ENCODE measurements around the gene PRDM11. TPM values are rescaled to one million over a fixed set of nuclear protein-coding genes. Genes with fewer than 3 reads are reported as not detected.
"Not testable (repeated sequence)": the region's sequence is repeated elsewhere in the genome, so short reads cannot be mapped to it uniquely, and the experiment has no call there.

PRDM11 gene
- total RNA-seq, 1 donor from 2014 or later, result 7.9 TPM

DNA sequence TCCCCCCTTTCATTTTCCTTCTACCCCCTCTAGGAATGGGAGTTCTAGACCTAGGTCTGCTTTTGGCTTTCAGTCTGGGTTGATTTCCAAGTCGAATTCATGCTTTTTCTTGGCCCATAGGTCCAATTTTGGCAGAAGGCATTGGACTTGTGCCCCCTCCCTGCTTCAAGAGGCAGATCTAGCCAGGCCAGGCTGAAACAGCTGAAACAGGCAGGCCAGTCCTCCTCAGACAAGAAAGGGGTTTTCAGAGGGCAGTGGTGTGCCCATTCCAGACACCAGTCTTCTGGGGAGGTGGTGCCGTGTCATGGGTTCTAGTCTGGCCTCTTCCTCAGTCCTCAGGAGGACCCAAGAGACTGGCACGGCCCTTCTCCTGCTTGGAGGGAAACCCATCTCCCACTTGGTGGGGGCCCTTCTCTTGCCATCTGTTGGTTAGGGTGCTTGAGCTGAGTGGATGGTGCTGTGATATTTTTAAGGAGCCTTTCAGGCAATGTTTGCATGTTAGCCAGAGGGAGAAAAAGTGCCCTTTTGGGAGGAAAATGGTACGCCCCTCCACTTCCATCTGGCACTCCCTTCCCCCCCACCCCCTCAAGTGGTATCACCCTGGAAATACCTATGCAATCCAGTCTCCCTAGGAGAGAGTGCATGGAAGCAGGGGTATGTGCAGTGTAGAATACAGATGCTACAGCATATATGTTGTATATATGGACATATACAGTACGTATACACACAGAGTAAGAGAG, 86.1 kb downstream of the PRDM11 start:
- no peak for DNase-seq (ENCODE audit: low read depth in 2 of 2)

DNA sequence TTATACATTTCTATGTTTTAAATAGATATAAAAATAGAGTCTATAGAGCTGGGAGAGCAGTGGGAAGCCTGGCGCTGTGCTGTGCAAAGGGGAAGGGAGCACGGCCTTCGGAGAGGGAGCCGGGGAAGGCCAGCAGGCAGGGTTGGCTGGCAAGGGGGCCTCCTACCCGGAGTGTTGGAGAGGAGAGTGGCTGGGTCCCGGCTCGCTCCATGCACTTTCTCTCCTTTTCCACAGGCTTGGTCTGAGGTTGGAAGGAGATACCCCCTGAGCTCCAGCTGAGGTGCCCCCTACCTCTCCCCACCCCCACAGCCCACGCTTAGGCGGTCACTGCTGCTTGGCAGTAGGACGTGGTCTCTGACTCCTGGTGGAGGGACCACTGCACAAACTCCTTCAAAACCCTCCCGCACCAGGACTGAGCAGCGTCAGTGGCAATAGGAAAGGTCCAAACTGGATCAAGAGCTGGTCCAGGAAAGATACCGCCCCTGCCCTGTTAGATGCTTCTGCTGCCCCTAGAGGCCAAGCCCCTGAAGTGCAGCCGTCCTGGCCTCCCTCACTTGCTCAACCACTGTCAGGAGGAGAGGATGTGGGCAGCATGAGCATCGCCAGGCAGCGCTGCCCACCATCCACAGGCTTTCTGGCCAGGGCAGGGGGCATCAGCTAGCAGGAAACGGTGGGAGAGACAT, 86.8 kb downstream of the PRDM11 start:
- DNase-seq (ENCODE audit: low read depth in 2 of 2), result peak; percentile 57 to 68

- no peak for DNase-seq (ENCODE audit: low read depth in 2 of 2)
Measured at GRCh38 chr11:45233804-45234170, 87.3 kb downstream of the PRDM11 start.

DNA sequence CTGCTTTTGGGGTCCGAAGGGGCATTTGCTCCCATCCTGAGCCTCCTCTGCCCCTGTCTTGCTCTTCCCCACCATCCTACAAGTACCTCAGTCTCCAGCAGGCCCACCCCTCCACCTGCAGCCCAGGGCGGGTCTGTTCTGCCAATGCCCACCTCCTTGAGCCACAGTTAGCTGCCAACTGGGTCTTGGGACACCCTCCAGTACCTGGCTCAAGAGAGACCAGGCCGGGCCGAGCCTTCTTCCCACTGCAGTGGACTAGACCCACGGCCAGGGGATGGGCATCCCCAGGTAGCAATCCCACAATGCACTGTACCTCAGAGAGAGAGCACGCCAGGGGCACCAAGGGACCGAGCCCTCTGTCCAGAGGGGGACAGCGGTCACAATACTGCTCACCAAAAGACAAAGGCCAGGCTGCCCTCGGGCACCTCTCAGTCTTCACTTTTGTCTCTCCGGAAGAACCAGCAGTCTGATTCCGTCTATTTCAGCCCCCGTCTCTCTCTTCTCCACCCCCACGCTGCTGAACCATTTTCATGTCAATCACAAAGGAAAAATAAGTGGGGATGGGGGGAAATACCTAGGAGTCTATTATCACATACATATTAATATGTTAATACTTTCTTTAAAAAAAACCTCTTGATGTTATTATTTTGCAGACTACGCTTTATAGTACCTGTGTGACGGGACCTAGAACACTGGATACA, 88.0 kb downstream of the PRDM11 start:
- DNase-seq (ENCODE audit: low read depth in 2 of 2), result no peak

GRCh38 chr11:45237711-45238315, 91.4 kb downstream of the PRDM11 start:
- DNase-seq (ENCODE audit: low read depth in 2 of 2), result no peak

DNA sequence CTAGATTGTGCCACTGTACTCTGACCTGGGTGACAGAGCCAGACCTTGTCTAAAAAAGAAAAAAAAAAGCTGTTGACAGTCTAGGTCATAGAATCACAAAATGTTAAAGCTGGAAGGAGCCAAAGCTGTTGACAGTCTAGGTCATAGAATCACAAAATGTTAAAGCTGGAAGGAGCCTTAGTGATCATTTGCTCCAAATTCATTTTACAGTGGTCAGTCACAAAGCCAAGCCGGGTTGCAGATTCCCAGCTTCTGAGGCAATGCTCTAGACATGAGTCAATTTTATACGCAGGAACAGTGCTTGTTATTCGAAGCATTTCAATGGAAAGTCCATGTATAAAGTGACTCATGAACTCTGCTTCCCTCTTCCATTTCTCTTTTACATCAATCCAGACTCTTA, 92.3 kb downstream of the PRDM11 start:
- peak in 1 of 2 donors; percentile 39 for DNase-seq (ENCODE audit: low read depth in 2 of 2)

- DNase-seq (ENCODE audit: low read depth in 2 of 2), result no peak
Measured at GRCh38 chr11:45239733-45240132, 93.3 kb downstream of the PRDM11 start.

DNA sequence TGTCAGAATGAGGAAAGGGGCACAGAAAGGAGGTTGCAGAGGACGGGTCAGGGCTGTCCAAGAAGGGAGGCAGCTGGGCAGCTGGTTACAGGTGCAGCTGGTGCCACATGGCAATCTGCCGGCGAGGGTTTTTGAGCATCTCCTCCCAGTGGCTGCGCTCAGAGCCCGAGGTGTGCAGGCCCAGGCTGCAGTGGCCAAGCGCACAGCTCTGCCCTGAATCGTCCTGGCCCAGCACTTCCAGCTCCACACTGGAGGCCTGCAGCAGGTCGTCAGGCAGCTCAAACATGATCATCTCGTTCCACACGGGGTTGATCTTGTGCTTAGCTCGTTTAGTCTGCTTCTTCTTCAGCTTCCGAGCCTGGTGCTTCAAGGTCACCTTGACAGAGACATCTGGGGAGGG, 97.5 kb downstream of the PRDM11 start:
- DNase-seq (ENCODE audit: low read depth in 2 of 2), result no peak

GRCh38 chr11:45245218-45246045, 99.0 kb downstream of the PRDM11 start:
- DNase-seq (ENCODE audit: low read depth in 2 of 2), result no peak

DNA sequence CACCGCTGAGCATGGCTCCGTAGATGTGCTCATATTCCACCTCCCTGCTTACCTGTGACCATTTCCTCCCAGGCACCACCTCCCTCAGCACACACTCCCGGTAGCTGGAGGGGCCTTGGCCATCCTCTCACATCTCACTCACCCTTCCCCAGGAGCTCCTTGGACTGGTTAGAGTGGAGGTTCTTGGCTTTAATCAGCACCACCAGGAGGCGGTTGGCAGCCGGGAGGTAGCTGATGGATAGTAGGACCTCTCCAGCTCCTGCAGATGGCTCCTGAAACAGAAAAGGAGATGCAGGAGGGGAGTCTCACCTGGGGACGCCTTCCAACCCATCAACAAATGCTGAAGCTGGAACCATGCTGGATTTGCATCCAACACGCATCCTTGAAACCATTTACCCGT, 99.8 kb downstream of the PRDM11 start:
- no peak for DNase-seq (ENCODE audit: low read depth in 2 of 2)

GRCh38 chr11:45247433-45247832, 101.0 kb downstream of the PRDM11 start:
- no peak for DNase-seq (ENCODE audit: low read depth in 2 of 2)

DNA sequence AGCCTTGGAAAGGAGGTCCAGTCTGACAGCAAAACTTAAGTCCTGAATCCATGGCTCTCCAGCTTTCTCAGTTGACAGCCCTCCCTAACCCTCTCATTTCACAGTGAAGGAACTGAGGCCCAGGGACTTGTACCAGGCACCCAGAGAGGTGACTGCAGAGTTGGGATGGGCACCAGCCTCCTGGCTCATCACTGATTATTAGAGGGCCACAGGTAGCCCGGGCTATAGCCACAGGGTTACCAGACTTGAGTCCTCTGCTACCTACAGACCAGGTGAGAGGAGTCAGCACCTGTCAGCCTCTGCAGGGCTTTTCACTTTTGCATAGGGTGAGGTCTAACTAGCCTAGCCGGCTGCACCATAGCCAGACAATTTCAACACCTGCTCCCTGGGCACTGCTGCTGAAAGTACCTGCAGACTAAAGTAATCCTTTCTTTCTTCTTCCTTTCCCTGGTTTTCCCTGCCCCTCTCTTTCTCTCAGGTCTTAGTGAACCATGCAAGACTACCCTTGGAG, 102.1 kb downstream of the PRDM11 start:
- no peak for DNase-seq (ENCODE audit: low read depth in 2 of 2)

GRCh38 chr11:45249372-45249771, 102.9 kb downstream of the PRDM11 start:
- DNase-seq (ENCODE audit: low read depth in 2 of 2), result not testable (repeated sequence)

DNA sequence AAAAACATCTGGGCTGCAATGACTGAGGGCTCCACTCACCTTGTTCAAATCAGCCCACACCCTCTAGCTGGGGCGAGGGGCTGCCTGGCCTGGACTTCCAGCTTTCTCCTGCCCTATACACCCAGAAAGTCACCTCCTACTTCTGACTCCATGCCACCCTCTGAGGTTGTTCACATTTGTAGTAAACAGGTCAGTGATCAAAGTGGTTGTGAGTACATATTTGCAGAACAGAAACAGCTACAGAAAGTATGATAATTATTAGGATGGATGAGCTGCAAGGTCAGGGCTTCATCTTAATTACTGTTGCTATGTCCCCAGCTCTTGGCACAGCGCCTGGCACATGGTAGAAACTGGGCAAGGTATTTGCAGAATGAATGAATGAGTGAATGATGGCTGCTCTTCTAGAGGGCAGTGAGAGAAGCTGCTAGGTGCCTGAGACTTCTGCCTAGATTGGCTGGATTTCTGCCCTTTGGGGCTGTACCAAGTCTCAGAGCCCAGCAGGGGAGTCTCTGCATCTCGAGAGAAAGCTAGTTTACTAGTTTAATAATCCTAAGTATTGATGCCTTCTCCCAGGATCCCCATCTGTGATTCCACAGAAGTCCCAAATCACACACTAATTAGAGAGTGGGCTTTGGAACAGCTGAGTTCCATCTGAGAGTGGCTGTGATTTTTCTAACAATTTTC, 103.7 kb downstream of the PRDM11 start:
- no peak for DNase-seq (ENCODE audit: low read depth in 2 of 2)

GRCh38 chr11:45252134-45252856, 105.9 kb downstream of the PRDM11 start:
- peak; percentile 28 to 53 for DNase-seq (ENCODE audit: low read depth in 2 of 2)

GRCh38 chr11:45252877-45253276, 106.4 kb downstream of the PRDM11 start:
- no peak for DNase-seq (ENCODE audit: low read depth in 2 of 2)

DNA sequence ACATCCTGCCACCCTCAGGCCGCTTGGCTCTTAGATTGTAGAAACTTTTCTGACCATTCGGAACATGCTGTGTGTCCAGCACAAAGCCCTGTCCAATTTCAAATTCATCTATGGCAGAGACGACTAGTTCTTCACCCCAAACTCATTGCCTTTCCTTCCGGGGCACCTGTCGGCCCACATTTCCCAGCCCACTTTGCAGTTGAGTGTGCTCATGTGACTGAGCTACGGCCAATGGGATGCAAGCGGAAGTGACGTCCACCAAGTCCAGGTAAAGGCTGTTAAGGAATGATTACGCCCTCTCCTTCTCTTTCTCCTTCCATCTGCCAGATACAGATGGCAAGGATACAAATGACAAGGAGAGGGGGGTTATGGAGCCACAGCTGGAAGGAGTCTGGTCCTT, 107.2 kb downstream of the PRDM11 start:
- no peak for DNase-seq (ENCODE audit: low read depth in 2 of 2)

GRCh38 chr11:45254070-45254469, 107.6 kb downstream of the PRDM11 start:
- DNase-seq (ENCODE audit: low read depth in 2 of 2), result no peak

DNA sequence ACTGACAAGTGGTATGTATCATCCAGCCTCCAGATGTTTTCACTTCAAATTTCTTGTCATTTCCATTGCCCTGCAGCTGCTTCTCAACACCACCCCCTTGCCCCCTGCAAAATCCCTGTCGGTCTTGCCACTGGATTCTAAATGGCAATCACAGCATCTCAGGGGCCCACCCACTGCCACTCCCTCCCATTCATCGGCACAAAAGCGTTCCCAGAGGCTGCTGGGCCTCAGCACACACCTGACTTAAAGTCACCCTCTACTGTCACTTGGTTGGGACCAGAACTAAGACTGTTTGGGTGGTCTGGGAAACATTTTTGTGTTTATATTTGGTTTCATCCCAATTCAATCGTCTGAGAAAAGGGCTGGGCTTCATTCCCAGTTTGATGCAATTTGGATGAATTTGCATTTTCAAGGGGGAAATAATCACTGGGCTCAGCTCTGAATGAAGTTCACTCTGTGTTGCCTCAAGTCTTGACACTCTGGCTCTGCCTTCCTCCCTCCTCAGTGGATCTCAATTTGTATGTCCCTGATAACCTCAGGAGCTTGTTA, 112.6 kb downstream of the PRDM11 start:
- no peak for DNase-seq (ENCODE audit: low read depth in 2 of 2)

- no peak for DNase-seq (ENCODE audit: low read depth in 2 of 2)
Measured at GRCh38 chr11:45259592-45259991, 113.2 kb downstream of the PRDM11 start.
